HepG2 (cell line): Measurements from ENCODE around the gene FBXW2. TPM values are rescaled to one million over a fixed set of nuclear protein-coding genes. Genes with fewer than 3 reads are reported as not detected.

Experiments
- ATAC-seq: fragments of 200-7000 bp; cut with Tn5 transposase; 3 replicates; pipeline ENCODE4 v1.9.1; 2020; ENCODE audit warnings: mild to moderate bottlenecking, moderate library complexity
- BruUV-seq: library from RNA; stranded (reverse); fragments of 400-500 nt; replicated peaks from 2 replicates; lab custom pipeline; 2021; lab: Mats Ljungman, UMichigan
- CTCF ChIA-PET: fragments of 300-600 bp; formaldehyde crosslinking; extraction: SDS; loops from one replicate; lab custom pipeline; 2021; ENCODE audit warnings: low total read pairs, inconsistent platforms, low intra/inter-chr PET ratio; lab: Yijun Ruan, JAX
- POLR2A ChIA-PET: fragments of 350-600 bp; sonication (Branson Sonifier 250); formaldehyde crosslinking; loops from one replicate; lab custom pipeline; 2020; ENCODE audit warnings: antibody characterized with exemption, inconsistent platforms; lab: Yijun Ruan, JAX
- DNase-seq: peaks from one replicate; pipeline ENCODE4 v3.0.0-alpha.2; 2015; ENCODE audit warnings: low spot score
- FAIRE-seq: peaks from 3 replicates; lab custom pipeline; 2011; peaks lifted over from hg19 to GRCh38; lab: Jason Lieb, UNC
- H2AFZ ChIP-seq: one replicate; pipeline ENCODE4 v1.6.1; 2011; ENCODE audit warnings: low read length, inconsistent platforms
- H3K27ac ChIP-seq: fragments of 300-600 bp; 3 replicates; pipeline ENCODE4 v1.8.0; 2011; ENCODE audit warnings: mixed run types, mild to moderate bottlenecking, mixed read lengths, low read length, inconsistent platforms; ENCODE audit not compliant: insufficient read depth; ENCODE audit errors: extremely low read length
- H3K27me3 ChIP-seq, 2 experiments: fragments of 200-600 bp in 1 of 2; 2 replicates in 1 of 2; 3 replicates in 1 of 2; pipeline versions ENCODE4 v1.6.0 to v1.8.0; 2011; ENCODE audit warnings: low read length in 2 of 2, mild to moderate bottlenecking in 2 of 2, moderate library complexity in 2 of 2, inconsistent platforms in 1 of 2; ENCODE audit not compliant: insufficient read depth in 2 of 2, control insufficient read depth in 1 of 2
- H3K36me3 ChIP-seq, 2 experiments: fragments of 200-600 bp in 1 of 2; replicated peaks in 1 of 2; 2 replicates in 1 of 2; 3 replicates in 1 of 2; pipeline versions ENCODE4 v1.5.1 to v1.8.0; 2011; ENCODE audit warnings: low read length in 2 of 2, inconsistent platforms in 1 of 2; ENCODE audit not compliant: insufficient read depth in 2 of 2, control insufficient read depth in 1 of 2
- H3K4me1 ChIP-seq: 2 replicates; pipeline ENCODE4 v1.5.1; 2012; ENCODE audit warnings: low read length, inconsistent platforms; ENCODE audit not compliant: insufficient read depth
- H3K4me2 ChIP-seq: 2 replicates; pipeline ENCODE4 v1.6.0; 2011; ENCODE audit warnings: low read depth, low read length, inconsistent platforms
- H3K4me3 ChIP-seq, 3 experiments: fragments of 200-600 bp in 1 of 3; sonication (generic), shearing (Covaris generic) in 1 of 3; replicated peaks in 1 of 3; 2 replicates each; pipeline ENCODE4 v1.5.1; 2011 to 2016; ENCODE audit warnings: low read length in 3 of 3, inconsistent platforms in 2 of 3, low read depth in 2 of 3, mild to moderate bottlenecking in 2 of 3, control low read depth in 1 of 3, mixed read lengths in 1 of 3; ENCODE audit not compliant: insufficient read depth in 1 of 3
- H3K79me2 ChIP-seq: one replicate; pipeline ENCODE4 v1.6.1; 2011; ENCODE audit warnings: low read length, inconsistent platforms; ENCODE audit not compliant: insufficient read depth
- H3K9ac ChIP-seq: 2 replicates; pipeline ENCODE4 v1.6.0; 2011; ENCODE audit warnings: mild to moderate bottlenecking, low read depth, low read length, inconsistent platforms; ENCODE audit not compliant: insufficient read depth
- H3K9me3 ChIP-seq: 2 replicates; pipeline ENCODE4 v1.5.1; 2012; ENCODE audit warnings: mild to moderate bottlenecking, low read length
- H4K20me1 ChIP-seq: 2 replicates; pipeline ENCODE4 v1.6.0; 2011; ENCODE audit warnings: inconsistent platforms, mild to moderate bottlenecking, low read length, moderate library complexity; ENCODE audit not compliant: insufficient read depth
- AHR ChIP-seq: IDR thresholded peaks from 2 replicates; pipeline ENCODE4 v1.6.1; 2018; ENCODE audit warnings: missing genetic modification reagents, missing compliant biosample characterization
- CBFB ChIP-seq: sonication (generic); formaldehyde crosslinking; IDR thresholded peaks from 2 replicates; pipeline ENCODE4 v1.4.0; 2020; ENCODE audit warnings: missing genetic modification reagents
- CEBPG ChIP-seq: IDR thresholded peaks from 2 replicates; pipeline ENCODE4 v1.6.1; 2016
- ESRRA ChIP-seq: sonication (generic); formaldehyde crosslinking; IDR thresholded peaks from 2 replicates; pipeline ENCODE4 v1.5.1; 2020; ENCODE audit warnings: mild to moderate bottlenecking, low read depth, missing genetic modification reagents
- ETV5 ChIP-seq: IDR thresholded peaks from 2 replicates; pipeline ENCODE4 v1.6.1; 2018; ENCODE audit warnings: missing biosample characterization, missing genetic modification reagents, inconsistent platforms, borderline replicate concordance
- FOSL2 ChIP-seq: sonication (generic); formaldehyde crosslinking; IDR thresholded peaks from 2 replicates; pipeline ENCODE4 v1.4.0; 2020; ENCODE audit warnings: missing genetic modification reagents
- FOXJ3 ChIP-seq: sonication (generic); formaldehyde crosslinking; IDR thresholded peaks from 2 replicates; pipeline ENCODE4 v1.4.0; 2020; ENCODE audit warnings: missing genetic modification reagents, mild to moderate bottlenecking, borderline replicate concordance
- GTF3A ChIP-seq: sonication (generic); formaldehyde crosslinking; conservative IDR thresholded peaks from 2 replicates; pipeline ENCODE4 v1.4.0; 2020; ENCODE audit warnings: mild to moderate bottlenecking, missing genetic modification reagents
- LCORL ChIP-seq, 2 experiments: fragments of 450-650 bp in 1 of 2; sonication (generic) in 1 of 2; formaldehyde crosslinking in 1 of 2; IDR thresholded peaks; 2 replicates each; pipeline versions ENCODE4 v1.5.0 to v1.6.1; 2017 to 2020; ENCODE audit warnings: antibody characterized with exemption in 1 of 2, missing genetic modification reagents in 1 of 2
- MAF1 ChIP-seq: sonication (generic); formaldehyde crosslinking; IDR thresholded peaks from 2 replicates; pipeline ENCODE4 v1.5.0; 2020; ENCODE audit warnings: missing genetic modification reagents, borderline replicate concordance
- PCBP2 ChIP-seq: fragments of 200-400 bp; formaldehyde crosslinking; optimal IDR thresholded peaks from 2 replicates; pipeline ENCODE3; 2018; ENCODE audit warnings: low read length, low read depth; ENCODE audit not compliant: poor library complexity, severe bottlenecking
- ZBTB1 ChIP-seq: sonication (generic); formaldehyde crosslinking; IDR thresholded peaks from 2 replicates; pipeline ENCODE4 v1.4.0; 2020; ENCODE audit warnings: missing genetic modification reagents, borderline replicate concordance
- ZFY ChIP-seq: sonication (generic); formaldehyde crosslinking; IDR thresholded peaks from 2 replicates; pipeline ENCODE4 v1.4.0; 2020; ENCODE audit warnings: missing genetic modification reagents
- ZNF160 ChIP-seq: sonication (generic); formaldehyde crosslinking; IDR thresholded peaks from 2 replicates; pipeline ENCODE4 v1.8.0; 2022; ENCODE audit warnings: mild to moderate bottlenecking, inconsistent platforms, missing genetic modification reagents
- ZNF180 ChIP-seq: sonication (generic); formaldehyde crosslinking; IDR thresholded peaks from 2 replicates; pipeline ENCODE4 v1.4.0; 2020; ENCODE audit warnings: low read depth, missing genetic modification reagents, borderline replicate concordance
- ZNF230 ChIP-seq: sonication (generic); formaldehyde crosslinking; IDR thresholded peaks from 2 replicates; pipeline ENCODE4 v1.4.0; 2020; ENCODE audit warnings: mild to moderate bottlenecking, missing genetic modification reagents
- ZNF30 ChIP-seq: sonication (generic); formaldehyde crosslinking; IDR thresholded peaks from 2 replicates; pipeline ENCODE4 v1.5.0; 2020; ENCODE audit warnings: mild to moderate bottlenecking, missing genetic modification reagents
- ZNF431 ChIP-seq: sonication (generic); formaldehyde crosslinking; IDR thresholded peaks from 2 replicates; pipeline ENCODE4 v1.9.0; 2022; ENCODE audit warnings: missing genetic modification reagents, low read depth, mild to moderate bottlenecking, borderline replicate concordance
- ZNF468 ChIP-seq: sonication (generic); formaldehyde crosslinking; IDR thresholded peaks from 2 replicates; pipeline ENCODE4 v1.8.0; 2022; ENCODE audit warnings: mild to moderate bottlenecking, moderate library complexity, missing genetic modification reagents
- ZNF501 ChIP-seq: sonication (generic); formaldehyde crosslinking; IDR thresholded peaks from 2 replicates; pipeline ENCODE4 v1.5.1; 2020; ENCODE audit warnings: mild to moderate bottlenecking, moderate library complexity, missing genetic modification reagents
- ZNF589 ChIP-seq: sonication (generic); formaldehyde crosslinking; conservative IDR thresholded peaks from 2 replicates; pipeline ENCODE4 v1.8.0; 2022; ENCODE audit warnings: mild to moderate bottlenecking, moderate library complexity, missing genetic modification reagents
- ZNF737 ChIP-seq: sonication (generic); formaldehyde crosslinking; IDR thresholded peaks from 2 replicates; pipeline ENCODE4 v1.5.0; 2020; ENCODE audit warnings: missing genetic modification reagents, mild to moderate bottlenecking, borderline replicate concordance
- ZNF75D ChIP-seq: sonication (generic); formaldehyde crosslinking; IDR thresholded peaks from 2 replicates; pipeline ENCODE4 v1.8.1; 2023; ENCODE audit warnings: missing genetic modification reagents, mild to moderate bottlenecking, borderline replicate concordance
- ZNF761 ChIP-seq: sonication (generic); formaldehyde crosslinking; conservative IDR thresholded peaks from 2 replicates; pipeline ENCODE4 v1.4.0; 2020; ENCODE audit warnings: mild to moderate bottlenecking, missing genetic modification reagents
- WGBS: methylation state at CpG from one replicate; pipeline ENCODE4 v1.1.6; 2017; ENCODE audit warnings: low lambda C conversion rate; 5-methylcytosine and 5-hydroxymethylcytosine counted together
- in situ Hi-C: cut with HindIII; loops from 2 replicates; pipeline ENCODE4 v1.10.0; 2017; ENCODE audit warnings: low pct_unique_long_range_greater_than_20kb; ENCODE audit not compliant: extremely low pct_ligation_motif_present
- intact Hi-C: fragments of 100-400 bp; cut with micrococcal nuclease; formaldehyde crosslinking; loops from one replicate; pipeline ENCODE4 v1.10.0; 2022; ENCODE audit not compliant: unreplicated experiment
- polyA plus RNA-seq, 8 experiments: library from polyadenylated mRNA; depleted of rRNA in 3 of 8; stranded (reverse) in 7 of 8; unstranded in 1 of 8; fragments of >200 nt; fragmentation: Illumina TruSeq in 4 of 8; extraction: Trizol in 4 of 8; gene quantifications; 2 replicates each; pipeline versions ENCODE4 v1.2.1 to v1.2.3, GENCODE V29; 2011 to 2016; ENCODE audit warnings: low read depth in 4 of 8, missing spikeins in 1 of 8, mixed read lengths in 1 of 8; ENCODE audit not compliant: insufficient read depth in 1 of 8
- total RNA-seq, 5 experiments: library from RNA; depleted of rRNA; stranded (reverse); fragments of >200 nt; fragmentation: Illumina TruSeq; extraction: Trizol; gene quantifications; 2 replicates each; pipeline ENCODE4 v1.2.3, GENCODE V29; 2016; ENCODE audit warnings: low read depth in 1 of 5

FBXW2 gene
- total and polyA plus RNA-seq, 2 of the 13 experiments (the other 11 are each of a cell fraction or from before 2014, with no cell fraction given), result 35.4 to 43.1 TPM

GRCh38 chr9:120781236-120781635 lies 12.0 kb downstream of the FBXW2 start:
- no peak overlapping the region for H2AFZ ChIP-seq
- H3K4me2 ChIP-seq, result no peak overlapping the region
- ATAC-seq (no peak), DNase-seq (no peak), FAIRE-seq (no peak)
- intact Hi-C loops, result no loop called here
- no peak overlapping the region for H3K4me3 ChIP-seq
- no peaks in the 10 kb centered on the region for H3K27me3 ChIP-seq
- WGBS, result 87% methylated on average over 2 of the region's 2 CpGs
- TF ChIP-seq ZNF180 (CRISPR knock-in tag) (no peak), PCBP2 (no peak), FOSL2 (CRISPR knock-in tag) (no peak), LCORL (IDR thresholded peaks at IDR 0.05) (no peak), LCORL (CRISPR knock-in tag; IDR thresholded peaks at IDR 0.05) (no peak), ZNF75D (no peak), ZNF160 (CRISPR knock-in tag) (no peak), MAF1 (no peak), ZNF468 (no peak), ZNF761 (no peak), FOXJ3 (no peak)
- H3K9ac ChIP-seq, result no peak overlapping the region
- CTCF ChIA-PET, result no interaction called here
- no TSS peak for BruUV-seq
- no peaks in the 10 kb centered on the region for H3K9me3 ChIP-seq
- POLR2A ChIA-PET, result interaction anchor here (3.4 kb wide), 1 partner anchor 12 kb away, joined by 49 read pairs; the partner anchor contains the start of gene FBXW2
- H3K4me1 ChIP-seq, result peaks cover 79% of the 10 kb centered on the region
- H3K36me3 ChIP-seq, result peaks cover 7 to 31% of the 10 kb centered on the region in 2 experiments
- no peaks in the 10 kb centered on the region for H4K20me1 ChIP-seq
- H3K79me2 ChIP-seq, result peaks cover 45% of the 10 kb centered on the region
- in situ Hi-C loops, result no loop called here
- no peak overlapping the region for H3K27ac ChIP-seq

DNA sequence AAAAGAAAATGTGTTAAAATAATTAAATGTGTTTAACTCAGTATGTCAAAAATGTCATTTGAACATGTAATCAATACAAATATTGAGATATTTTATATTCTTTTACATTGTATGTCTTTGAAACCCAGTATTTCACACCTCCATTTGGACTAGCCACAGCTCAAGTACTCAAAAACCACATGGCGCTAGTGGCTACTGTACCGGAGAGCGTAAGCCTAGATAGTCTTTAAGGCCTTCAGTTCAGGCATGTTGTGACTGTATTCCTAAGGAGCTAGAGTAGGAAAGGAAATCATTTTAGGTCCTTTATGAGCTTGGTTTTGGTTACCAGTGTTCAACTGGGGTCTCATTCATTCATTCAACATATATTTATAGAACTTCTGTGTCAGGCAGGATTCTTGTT lies 12.8 kb downstream of the FBXW2 start:
- H3K9ac ChIP-seq, result no peak overlapping the region
- no peak overlapping the region for H2AFZ ChIP-seq
- ChIA-PET CTCF (no interaction called here), POLR2A (interaction anchor here (0.5 to 3.8 kb wide), 3 partner anchors 13 to 18 kb away, joined by 4 to 76 read pairs (median 49); partner anchors contain the start of gene FBXW2)
- no TSS peak for BruUV-seq
- peak overlapping the region; percentile 28 for H3K27ac ChIP-seq
- peaks cover 79% of the 10 kb centered on the region for H3K4me1 ChIP-seq
- WGBS, result 100% methylated on average over 3 of the region's 3 CpGs
- no peak overlapping the region for H3K4me2 ChIP-seq
- intact Hi-C loops, result no loop called here
- DNase-seq, result no peak
- TF ChIP-seq ZBTB1 (CRISPR knock-in tag), result no peak
- no peak for TF ChIP-seq ZNF230
- TF ChIP-seq ZNF431 (CRISPR knock-in tag), result no peak
- no peak for TF ChIP-seq ESRRA
- no peak for TF ChIP-seq ZNF737 (CRISPR knock-in tag)
- no peak for TF ChIP-seq AHR
- no peak for TF ChIP-seq ZNF501
- TF ChIP-seq ZNF589 (CRISPR knock-in tag), result no peak
- no peak for TF ChIP-seq ZFY
- no peak for TF ChIP-seq ZNF30 (CRISPR knock-in tag)
- no peak for TF ChIP-seq CBFB (CRISPR knock-in tag)
- no peak for TF ChIP-seq ETV5 (CRISPR knock-in tag)
- TF ChIP-seq GTF3A, result no peak
- no peak for TF ChIP-seq CEBPG
- H3K4me3 ChIP-seq, result no peak overlapping the region
- no peaks in the 10 kb centered on the region for H3K9me3 ChIP-seq
- ATAC-seq, result no peak
- FAIRE-seq, result no peak
- H3K79me2 ChIP-seq, result peaks cover 39% of the 10 kb centered on the region
- in situ Hi-C loops, result no loop called here
- no peaks in the 10 kb centered on the region for H3K27me3 ChIP-seq
- peaks cover 5 to 33% of the 10 kb centered on the region in 2 experiments for H3K36me3 ChIP-seq
- no peaks in the 10 kb centered on the region for H4K20me1 ChIP-seq
